Measurements from ENCODE around the gene KAT6B.

Gene KAT6B

DNA sequence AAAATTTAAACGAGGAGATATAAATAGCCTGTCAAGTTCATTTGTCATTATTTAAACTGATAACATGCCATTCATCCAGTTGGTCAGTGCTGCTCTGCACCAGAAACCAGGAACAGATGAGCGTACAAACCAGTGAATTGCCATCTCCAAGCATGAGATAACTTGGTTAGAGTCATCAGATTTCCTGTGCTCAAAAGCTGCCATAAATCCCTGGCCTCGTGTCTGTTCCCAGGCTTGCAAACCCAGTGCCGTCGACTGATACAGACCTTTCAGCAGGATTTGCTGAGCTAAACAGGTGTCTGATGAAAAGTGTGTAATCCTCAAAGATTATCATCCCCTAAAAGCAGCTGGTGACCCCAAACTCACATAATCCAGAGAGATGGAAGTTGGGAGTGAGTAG, 189.0 kb downstream of the KAT6B start:
- DNase-seq (ENCODE audit: low read depth), result no peak

- DNase-seq (ENCODE audit: low read depth), result no peak
Measured at GRCh38 chr10:75016325-75016724, 189.9 kb downstream of the KAT6B start.

DNA sequence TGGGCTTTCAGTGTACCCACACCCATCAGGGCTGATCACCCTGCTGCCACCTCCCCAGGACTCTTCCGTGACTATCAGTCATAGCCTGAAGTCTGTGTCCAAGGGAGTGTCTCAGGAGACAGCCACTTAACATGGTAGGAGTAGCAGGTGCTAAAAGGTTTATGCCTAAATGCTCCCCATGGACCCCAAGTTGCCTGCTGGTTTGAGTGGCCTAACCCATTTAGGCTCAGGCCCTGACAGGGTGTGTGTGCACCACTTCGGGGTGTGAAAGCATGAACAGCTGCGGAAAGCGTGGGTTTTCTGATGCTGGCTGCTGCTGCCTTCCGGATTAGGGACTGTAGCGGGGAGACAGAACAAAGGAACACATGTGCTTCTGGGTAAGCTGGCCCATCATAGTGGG, 191.9 kb downstream of the KAT6B start:
- DNase-seq (ENCODE audit: low read depth), result no peak

DNA sequence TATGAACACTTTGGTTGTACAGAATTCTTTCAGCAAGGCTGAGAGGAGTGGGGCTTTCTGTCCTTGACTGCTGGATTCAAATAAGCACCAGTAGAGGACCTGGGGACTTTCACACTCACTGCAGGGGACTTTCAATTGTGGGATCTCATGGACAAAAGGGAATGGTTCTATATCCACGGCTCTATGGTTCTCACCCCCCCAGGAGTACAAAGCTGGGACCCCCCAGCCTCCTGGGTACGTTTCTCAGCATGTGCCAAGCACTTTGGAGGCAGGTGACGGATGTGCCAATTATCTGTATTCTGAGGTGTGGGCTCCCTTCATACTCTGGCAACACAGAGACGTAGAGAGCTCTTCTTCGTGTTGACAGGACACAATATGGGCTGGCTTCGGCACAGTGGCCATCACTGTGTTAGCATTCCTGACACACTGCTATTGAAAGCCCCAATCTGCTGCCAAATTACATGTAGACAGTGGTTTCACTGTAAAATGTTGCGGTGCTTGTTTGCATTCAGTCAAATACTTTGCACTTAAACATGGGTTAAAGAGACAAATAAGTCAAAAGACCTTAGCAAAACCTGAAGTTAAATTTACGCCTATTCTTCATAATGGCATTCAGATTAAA, 192.4 kb downstream of the KAT6B start:
- no peak for DNase-seq (ENCODE audit: low read depth)

- peak; percentile 23 for DNase-seq (ENCODE audit: low read depth)
Measured at GRCh38 chr10:75019370-75019769, 193.0 kb downstream of the KAT6B start.

- DNase-seq (ENCODE audit: low read depth), result no peak
Measured at GRCh38 chr10:75020168-75020567, 193.8 kb downstream of the KAT6B start.

DNA sequence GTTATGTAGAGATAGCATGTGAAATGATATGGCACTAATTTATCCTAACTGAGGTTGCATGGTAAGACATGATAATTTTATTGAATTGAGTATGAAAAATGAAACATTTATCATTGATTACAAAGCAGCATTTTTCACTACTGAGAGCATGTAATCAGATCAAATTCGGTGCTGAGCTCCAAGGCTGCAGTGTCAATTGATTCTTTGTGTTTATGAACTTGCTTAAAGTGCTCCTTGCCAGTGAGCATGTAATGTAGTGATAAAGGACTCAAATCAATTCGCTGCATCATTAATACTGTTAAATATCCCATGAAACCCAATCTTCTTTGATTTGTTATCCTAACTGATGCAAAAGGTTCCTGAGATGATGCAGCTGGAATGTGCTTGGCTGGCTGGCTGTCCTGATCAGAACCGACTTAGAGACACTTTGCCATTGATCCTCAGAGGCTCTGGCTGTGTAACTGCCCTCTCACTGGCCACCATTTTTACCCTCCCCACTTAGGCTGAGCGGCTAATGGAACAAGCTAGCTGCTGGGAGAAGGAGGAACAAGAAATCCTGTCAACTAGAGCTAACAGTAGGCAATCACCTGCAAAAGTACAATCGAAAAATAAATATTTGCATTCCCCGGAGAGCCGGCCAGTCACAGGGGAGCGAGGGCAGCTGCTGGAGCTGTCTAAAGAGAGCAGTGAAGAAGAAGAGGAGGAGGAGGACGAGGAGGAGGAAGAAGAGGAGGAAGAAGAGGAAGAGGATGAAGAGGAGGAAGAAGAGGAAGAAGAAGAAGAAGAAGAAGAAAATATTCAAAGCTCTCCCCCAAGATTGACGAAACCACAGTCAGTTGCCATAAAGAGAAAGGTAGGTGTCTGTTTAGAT, 195.2 kb downstream of the KAT6B start:
- no peak for DNase-seq (ENCODE audit: low read depth)

GRCh38 chr10:75023074-75023473, 196.7 kb downstream of the KAT6B start:
- no peak for DNase-seq (ENCODE audit: low read depth)

GRCh38 chr10:75024971-75025523, 198.6 kb downstream of the KAT6B start:
- no peak for DNase-seq (ENCODE audit: low read depth)

DNA sequence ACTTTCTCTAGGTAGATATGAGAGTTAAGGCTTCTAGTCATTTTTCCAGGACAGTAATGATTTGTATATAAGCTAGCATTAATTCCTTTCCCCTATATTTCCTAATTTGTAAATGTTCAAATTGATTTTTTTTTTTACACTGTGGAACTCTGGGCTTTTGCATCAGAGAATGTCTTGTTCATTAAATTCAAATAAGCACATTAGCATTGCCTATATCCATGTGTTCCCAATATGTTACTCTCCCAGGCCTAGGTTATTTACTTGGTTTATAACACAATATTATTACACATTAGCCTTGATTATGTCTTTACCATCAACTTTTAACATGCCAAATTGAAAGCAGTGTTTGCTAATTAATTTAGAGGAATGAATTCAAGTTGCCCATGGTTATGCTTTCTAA, 201.6 kb downstream of the KAT6B start:
- DNase-seq (ENCODE audit: low read depth), result no peak

- no peak for DNase-seq (ENCODE audit: low read depth)
Measured at GRCh38 chr10:75028748-75029147, 202.3 kb downstream of the KAT6B start.

GRCh38 chr10:75029420-75029819, 203.0 kb downstream of the KAT6B start:
- no peak for DNase-seq (ENCODE audit: low read depth)

- no peak for DNase-seq (ENCODE audit: low read depth)
Measured at GRCh38 chr10:75029857-75030256, 203.5 kb downstream of the KAT6B start.

- DNase-seq (ENCODE audit: low read depth), result no peak
Measured at GRCh38 chr10:75030371-75030770, 204.0 kb downstream of the KAT6B start.

DNA sequence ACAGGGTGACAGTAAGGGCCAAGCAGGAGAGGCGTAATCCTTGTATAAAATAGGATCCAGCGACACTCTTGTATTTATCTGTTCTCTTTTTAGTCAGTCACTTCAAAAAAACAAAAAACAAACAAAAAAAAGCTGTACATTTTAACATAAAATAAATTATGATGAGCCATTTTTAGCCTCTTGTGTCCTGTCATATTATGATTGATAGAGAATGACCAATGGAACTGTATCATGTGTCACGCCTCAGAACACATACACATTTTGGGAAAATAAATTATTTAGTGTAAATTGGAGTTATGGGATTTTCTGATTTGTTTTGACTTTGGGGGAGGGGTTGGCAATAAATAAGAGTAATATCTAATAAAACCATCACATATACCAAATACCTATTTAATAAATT, 205.7 kb downstream of the KAT6B start:
- no peak for DNase-seq (ENCODE audit: low read depth)

GRCh38 chr10:75032813-75033212, 206.4 kb downstream of the KAT6B start:
- no peak for DNase-seq (ENCODE audit: low read depth)

- no peak for DNase-seq (ENCODE audit: low read depth)
Measured at GRCh38 chr10:75033399-75034130, 207.2 kb downstream of the KAT6B start.

- no peak for DNase-seq (ENCODE audit: low read depth)
Measured at GRCh38 chr10:75034131-75034512, 207.7 kb downstream of the KAT6B start.

DNA sequence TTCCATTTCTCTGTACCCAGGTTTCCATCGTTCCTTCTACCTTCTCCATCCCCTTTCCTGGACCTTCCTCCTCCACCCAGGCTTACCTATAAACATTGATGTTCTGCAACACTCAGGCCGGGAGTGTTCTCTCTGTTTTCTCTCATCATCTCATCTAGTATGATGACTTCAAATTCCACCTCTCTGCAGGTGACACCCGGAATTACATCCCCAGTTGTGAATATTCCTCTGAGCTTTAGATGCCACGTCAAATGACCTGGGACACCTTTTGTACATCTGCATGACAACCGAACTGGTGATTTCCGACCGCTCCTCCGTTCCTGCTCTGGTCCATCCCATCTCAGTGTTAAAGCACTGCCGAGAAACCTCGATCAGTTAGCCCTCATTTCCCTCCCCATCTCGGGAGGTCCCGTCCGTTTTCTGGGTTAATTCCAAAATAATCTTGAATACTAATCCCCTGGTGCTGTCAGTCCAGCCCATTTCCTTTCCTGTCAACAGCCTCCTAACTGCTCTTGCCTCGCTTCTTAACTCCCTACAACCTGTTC, 208.4 kb downstream of the KAT6B start:
- no peak for DNase-seq (ENCODE audit: low read depth)

DNA sequence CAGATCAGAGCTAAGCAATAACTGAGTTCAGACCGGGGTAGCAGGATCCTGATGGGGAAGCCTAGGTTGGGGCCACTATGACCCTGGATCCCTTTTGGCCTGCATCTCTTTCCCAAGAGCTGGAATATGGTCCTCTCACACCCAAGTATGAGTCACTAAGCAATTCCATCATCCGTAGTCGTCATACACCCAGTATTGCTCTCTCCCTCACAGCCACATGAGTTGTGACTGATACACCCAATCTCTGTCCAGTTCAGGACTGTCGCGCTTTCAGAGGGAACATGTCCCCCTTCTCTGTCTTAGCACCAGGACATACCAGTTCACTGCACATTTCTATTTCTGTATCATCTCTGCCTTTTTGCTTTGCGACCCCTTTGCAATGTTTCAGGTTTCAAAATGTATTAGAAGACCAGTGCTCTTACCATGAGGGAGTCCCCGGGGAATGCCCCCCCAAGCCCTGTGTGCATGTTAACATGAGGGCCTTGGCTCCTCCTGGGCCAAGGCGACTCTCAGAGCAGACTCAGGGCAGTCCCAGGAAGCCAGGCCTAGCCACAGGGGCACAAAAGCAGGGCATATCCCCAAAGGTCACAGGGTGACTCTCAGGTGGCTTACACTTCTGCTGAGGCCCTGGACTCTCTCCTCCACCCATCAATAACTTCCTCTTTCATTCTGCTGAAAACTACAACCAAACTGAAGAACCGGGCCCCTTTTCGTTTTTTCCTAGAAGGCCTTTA, 209.7 kb downstream of the KAT6B start:
- DNase-seq (ENCODE audit: low read depth), result peak; percentile 35

Measured in fibroblast of gingiva (primary cell).